Effector memory CD4-positive, alpha-beta T cell (primary cell): ENCODE measurements around the gene FAM209B.

Experiments
- DNase-seq, 3 donors: peaks; one replicate each; pipeline ENCODE4 v3.0.0-alpha.2; 2020
- H3K27ac ChIP-seq: 2 replicates; pipeline ENCODE4 v1.7.0; 2013; ENCODE audit warnings: mild to moderate bottlenecking, low read length, moderate library complexity; ENCODE audit not compliant: insufficient read depth, poor library complexity, severe bottlenecking
- H3K27me3 ChIP-seq: replicated peaks from 2 replicates; pipeline ENCODE4 v1.7.0; 2013; ENCODE audit warnings: mild to moderate bottlenecking, low read length; ENCODE audit not compliant: insufficient read depth, control insufficient read depth, poor library complexity, severe bottlenecking
- H3K36me3 ChIP-seq: 2 replicates; pipeline ENCODE4 v1.7.0; 2013; ENCODE audit warnings: mild to moderate bottlenecking, low read length, moderate library complexity; ENCODE audit not compliant: control insufficient read depth, insufficient read depth
- H3K4me1 ChIP-seq: 2 replicates; pipeline ENCODE4 v1.7.0; 2013; ENCODE audit warnings: low read length, mild to moderate bottlenecking; ENCODE audit not compliant: control insufficient read depth, insufficient read depth, poor library complexity, severe bottlenecking
- H3K4me3 ChIP-seq: 2 replicates; pipeline ENCODE4 v1.7.0; 2013; ENCODE audit warnings: low read length, low read depth, mild to moderate bottlenecking; ENCODE audit not compliant: insufficient read depth, poor library complexity, severe bottlenecking
- H3K9me3 ChIP-seq: 2 replicates; pipeline ENCODE4 v1.7.0; 2013; ENCODE audit warnings: mild to moderate bottlenecking, low read length, moderate library complexity; ENCODE audit not compliant: control insufficient read depth

Gene FAM209B

GRCh38 chr20:56566621-56567020, 33.6 kb downstream of the FAM209B start:
- Histone ChIP-seq H3K9me3 (no peaks in the 10 kb centered on the region), H3K27ac (no peak overlapping the region), H3K4me3 (no peak overlapping the region), H3K27me3 (no peaks in the 10 kb centered on the region), H3K4me1 (no peaks in the 10 kb centered on the region), H3K36me3 (no peaks in the 10 kb centered on the region)
- no peak for DNase-seq

- Histone ChIP-seq H3K4me1 (no peaks in the 10 kb centered on the region), H3K36me3 (no peaks in the 10 kb centered on the region), H3K27ac (no peak overlapping the region), H3K9me3 (no peaks in the 10 kb centered on the region), H3K4me3 (no peak overlapping the region), H3K27me3 (no peaks in the 10 kb centered on the region)
- DNase-seq: no peak
Observed at GRCh38 chr20:56570832-56571231, 37.8 kb downstream of the FAM209B start.

- Histone ChIP-seq H3K27ac (no peak overlapping the region), H3K36me3 (no peaks in the 10 kb centered on the region), H3K27me3 (no peaks in the 10 kb centered on the region), H3K4me1 (no peaks in the 10 kb centered on the region), H3K4me3 (no peak overlapping the region), H3K9me3 (no peaks in the 10 kb centered on the region)
- no peak for DNase-seq
Observed at GRCh38 chr20:56572172-56572571, 39.1 kb downstream of the FAM209B start.

- Histone ChIP-seq H3K4me1 (no peaks in the 10 kb centered on the region), H3K27ac (no peak overlapping the region), H3K27me3 (no peaks in the 10 kb centered on the region), H3K4me3 (no peak overlapping the region), H3K36me3 (no peaks in the 10 kb centered on the region), H3K9me3 (no peaks in the 10 kb centered on the region)
- DNase-seq: no peak
Observed at GRCh38 chr20:56573986-56574385, 40.9 kb downstream of the FAM209B start.

GRCh38 chr20:56574531-56575142, 41.6 kb downstream of the FAM209B start:
- H3K4me1 ChIP-seq: no peaks in the 10 kb centered on the region
- no peak overlapping the region for H3K27ac ChIP-seq
- no peaks in the 10 kb centered on the region for H3K27me3 ChIP-seq
- no peaks in the 10 kb centered on the region for H3K9me3 ChIP-seq
- DNase-seq: no peak
- H3K36me3 ChIP-seq: no peaks in the 10 kb centered on the region
- H3K4me3 ChIP-seq: no peak overlapping the region

GRCh38 chr20:56575157-56575556, 42.1 kb downstream of the FAM209B start:
- DNase-seq: no peak
- H3K9me3 ChIP-seq: no peaks in the 10 kb centered on the region
- no peaks in the 10 kb centered on the region for H3K36me3 ChIP-seq
- no peaks in the 10 kb centered on the region for H3K27me3 ChIP-seq
- H3K4me3 ChIP-seq: no peak overlapping the region
- no peaks in the 10 kb centered on the region for H3K4me1 ChIP-seq
- H3K27ac ChIP-seq: no peak overlapping the region

GRCh38 chr20:56575961-56576360, 42.9 kb downstream of the FAM209B start:
- DNase-seq: no peak
- Histone ChIP-seq H3K4me1 (no peaks in the 10 kb centered on the region), H3K36me3 (no peaks in the 10 kb centered on the region), H3K4me3 (no peak overlapping the region), H3K27ac (no peak overlapping the region), H3K27me3 (no peaks in the 10 kb centered on the region), H3K9me3 (no peaks in the 10 kb centered on the region)

GRCh38 chr20:56579301-56579710, 46.3 kb downstream of the FAM209B start:
- Histone ChIP-seq H3K27me3 (no peaks in the 10 kb centered on the region), H3K36me3 (no peaks in the 10 kb centered on the region), H3K4me1 (no peaks in the 10 kb centered on the region), H3K9me3 (no peaks in the 10 kb centered on the region), H3K27ac (no peak overlapping the region), H3K4me3 (no peak overlapping the region)
- DNase-seq: no peak

- Histone ChIP-seq H3K4me3 (no peak overlapping the region), H3K27ac (no peak overlapping the region), H3K9me3 (no peaks in the 10 kb centered on the region), H3K4me1 (no peaks in the 10 kb centered on the region), H3K36me3 (no peaks in the 10 kb centered on the region), H3K27me3 (no peaks in the 10 kb centered on the region)
- no peak for DNase-seq
Observed at GRCh38 chr20:56580226-56580625, 47.2 kb downstream of the FAM209B start.

GRCh38 chr20:56581701-56582100, 48.7 kb downstream of the FAM209B start:
- no peak for DNase-seq
- Histone ChIP-seq H3K27ac (no peak overlapping the region), H3K27me3 (no peaks in the 10 kb centered on the region), H3K9me3 (no peaks in the 10 kb centered on the region), H3K4me1 (no peaks in the 10 kb centered on the region), H3K4me3 (no peak overlapping the region), H3K36me3 (no peaks in the 10 kb centered on the region)
